GM12892 (cell line): Measurements from ENCODE around the gene HBS1L.

Source experiments
- POLR2A ChIP-seq: IDR thresholded peaks from 2 replicates; pipeline ENCODE4 v1.6.1; 2011; ENCODE audit warnings: low read depth, low read length, control low read depth
- POLR2AphosphoS5 ChIP-seq: IDR thresholded peaks from 2 replicates; pipeline ENCODE4 v1.6.1; 2011; ENCODE audit warnings: low read depth, low read length, control low read depth
- TAF1 ChIP-seq: IDR thresholded peaks from 2 replicates; pipeline ENCODE4 v1.6.1; 2011; ENCODE audit warnings: low read depth, mild to moderate bottlenecking, control low read depth, low read length, borderline replicate concordance

DNA sequence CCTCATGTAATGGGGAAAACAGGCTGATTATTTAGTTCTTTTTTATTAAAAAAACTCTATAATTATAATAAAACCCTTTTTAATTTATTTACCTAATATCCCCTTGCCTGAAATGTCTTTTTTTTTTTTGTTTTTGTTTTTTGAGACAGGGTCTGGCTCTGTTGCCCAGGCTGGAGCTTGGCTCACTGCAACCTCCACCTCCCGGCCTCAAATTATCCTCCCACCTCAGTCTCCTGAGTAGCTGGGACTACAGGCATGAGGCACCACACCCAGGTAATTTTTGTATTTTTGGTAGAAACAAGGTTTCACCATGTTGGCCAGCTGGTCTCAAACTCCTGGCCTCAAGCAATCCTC lies 30.3 kb upstream of the HBS1L start:
- TF ChIP-seq POLR2AphosphoS5: no peak
- no peak for TF ChIP-seq POLR2A
- TF ChIP-seq TAF1: no peak
